ENCODE data around the gene STX2.
"Not testable (repeated sequence)": the region's sequence is repeated elsewhere in the genome, so short reads cannot be mapped to it uniquely, and the experiment has no call there.

Gene STX2

GRCh38 chr12:130838951-130839769, at the start of gene STX2:
Gene STX2 (minus strand): TSS chr12:130839250. CDS start chr12:130839099, 151 bp downstream.
- peak; percentile 54 for DNase-seq (ENCODE audit: low read depth)

GRCh38 chr12:130887190-130887589, 48.1 kb upstream of the STX2 start:
- DNase-seq (ENCODE audit: low read depth) = not testable (repeated sequence)

GRCh38 chr12:130881548-130881947, 42.5 kb upstream of the STX2 start:
- DNase-seq (ENCODE audit: low read depth) = no peak

- DNase-seq (ENCODE audit: low read depth) = no peak
Observed at GRCh38 chr12:130881046-130881445, 42.0 kb upstream of the STX2 start.

- DNase-seq (ENCODE audit: low read depth) = no peak
Observed at GRCh38 chr12:130880411-130880885, 41.4 kb upstream of the STX2 start.

GRCh38 chr12:130879781-130880389, 40.8 kb upstream of the STX2 start:
- no peak for DNase-seq (ENCODE audit: low read depth)

- DNase-seq (ENCODE audit: low read depth) = no peak
Observed at GRCh38 chr12:130879212-130879686, 40.2 kb upstream of the STX2 start.

GRCh38 chr12:130878193-130879185, 39.4 kb upstream of the STX2 start:
- no peak for DNase-seq (ENCODE audit: low read depth)

- no peak for DNase-seq (ENCODE audit: low read depth)
Observed at GRCh38 chr12:130877333-130877732, 38.3 kb upstream of the STX2 start.

- no peak for DNase-seq (ENCODE audit: low read depth)
Observed at GRCh38 chr12:130876758-130877157, 37.7 kb upstream of the STX2 start.

- DNase-seq (ENCODE audit: low read depth) = no peak
Observed at GRCh38 chr12:130876297-130876696, 37.2 kb upstream of the STX2 start.

- DNase-seq (ENCODE audit: low read depth) = not testable (repeated sequence)
Observed at GRCh38 chr12:130875708-130876107, 36.7 kb upstream of the STX2 start.

- no peak for DNase-seq (ENCODE audit: low read depth)
Observed at GRCh38 chr12:130875193-130875592, 36.1 kb upstream of the STX2 start.

- no peak for DNase-seq (ENCODE audit: low read depth)
Observed at GRCh38 chr12:130874696-130875095, 35.6 kb upstream of the STX2 start.

- no peak for DNase-seq (ENCODE audit: low read depth)
Observed at GRCh38 chr12:130873825-130874224, 34.8 kb upstream of the STX2 start.

GRCh38 chr12:130873106-130873795, 34.2 kb upstream of the STX2 start:
- no peak for DNase-seq (ENCODE audit: low read depth)

- no peak for DNase-seq (ENCODE audit: low read depth)
Observed at GRCh38 chr12:130872179-130873096, 33.4 kb upstream of the STX2 start.

GRCh38 chr12:130871286-130872178, 32.5 kb upstream of the STX2 start, which contains the start of gene RAN:
Gene RAN (plus strand): TSS chr12:130872066. CDS start chr12:130872594, 528 bp downstream.
- peak; percentile 91 for DNase-seq (ENCODE audit: low read depth)

Data from CMK (cell line).